Measurements from ENCODE around the gene LRRC8D. TPM values are rescaled to one million over a fixed set of nuclear protein-coding genes. Genes with fewer than 3 reads are reported as not detected.

The LRRC8D gene
- total RNA-seq, 2 donors from 2014 or later, result 8.5 to 49.6 TPM

DNA sequence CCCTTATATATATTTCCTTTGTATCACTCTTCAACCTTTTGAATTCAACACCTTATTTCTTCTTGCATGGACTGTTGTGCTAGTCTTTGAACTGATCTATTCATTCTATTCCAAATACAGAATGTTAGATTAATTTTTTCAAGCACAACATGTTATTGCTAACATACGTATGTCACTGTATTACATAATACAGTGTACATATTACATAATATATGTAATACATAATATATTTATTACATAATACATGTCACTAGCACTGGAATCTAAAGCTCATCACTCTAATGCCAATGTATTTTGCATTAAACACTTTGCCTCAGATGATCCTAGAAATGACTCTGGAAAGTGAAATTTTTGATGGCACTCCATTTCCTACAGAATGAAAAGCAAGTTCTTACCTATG lies 59.8 kb downstream of the LRRC8D start:
- 93% methylated on average over 1 of the region's 1 CpG for WGBS
- Histone ChIP-seq H3K9me3 (no peaks in the 10 kb centered on the region), H3K27ac (no peak overlapping the region), H3K36me3 (no peaks in the 10 kb centered on the region), H3K4me3 (no peak overlapping the region), H3K27me3 (replicated peaks; ENCODE audit: insufficient read depth) (no peaks in the 10 kb centered on the region), H3K4me1 (replicated peaks) (no peaks in the 10 kb centered on the region)
- TF ChIP-seq POLR2A (IDR thresholded peaks at IDR 0.05), result no peak
- intact Hi-C loops (cut with DNase I), result no loop called here
- no peak for DNase-seq (ENCODE audit: low spot score)

DNA sequence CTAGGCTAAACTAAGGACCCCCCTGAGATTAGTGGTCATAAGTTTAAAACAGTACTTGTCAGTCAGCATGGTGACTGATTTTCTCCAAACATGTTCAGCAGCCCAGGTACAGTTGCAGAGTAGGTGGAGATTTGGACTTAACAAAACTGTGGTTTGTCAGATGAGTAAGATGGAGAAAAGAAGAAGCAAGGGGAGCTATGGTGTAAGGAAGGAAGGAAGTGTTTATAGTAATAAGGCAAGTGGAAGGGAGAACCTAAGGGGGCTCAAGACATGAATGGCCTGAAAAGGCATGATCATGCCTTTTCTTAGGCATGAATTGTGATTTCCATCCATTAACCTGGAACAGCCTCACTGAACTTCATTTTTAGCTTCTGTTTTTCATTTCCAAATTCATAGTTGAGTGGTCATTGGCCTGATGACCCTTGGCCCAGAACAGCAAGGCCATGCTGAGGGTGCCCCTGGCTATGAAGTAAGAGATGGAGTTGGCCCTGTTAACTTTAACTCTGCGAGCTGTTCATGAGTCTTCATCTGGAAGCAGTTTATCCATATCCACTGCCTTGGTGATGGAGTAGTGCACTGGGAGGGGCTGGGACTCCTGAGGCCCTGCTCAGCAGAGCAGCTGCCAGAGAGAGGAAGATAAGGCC lies 60.7 kb downstream of the LRRC8D start:
- intact Hi-C loops (cut with DNase I), result no loop called here
- WGBS, result 94% methylated on average over 1 of the region's 1 CpG
- Histone ChIP-seq H3K36me3 (no peaks in the 10 kb centered on the region), H3K9me3 (no peaks in the 10 kb centered on the region), H3K27me3 (replicated peaks; ENCODE audit: insufficient read depth) (no peaks in the 10 kb centered on the region), H3K4me1 (replicated peaks) (no peaks in the 10 kb centered on the region), H3K4me3 (no peak overlapping the region), H3K27ac (no peak overlapping the region)
- TF ChIP-seq POLR2A (IDR thresholded peaks at IDR 0.05) (no peak), POLR2AphosphoS5 (IDR thresholded peaks at IDR 0.05) (no peak), CTCF (IDR thresholded peaks at IDR 0.05) (no peak)
- no peak for DNase-seq (ENCODE audit: low spot score)

DNA sequence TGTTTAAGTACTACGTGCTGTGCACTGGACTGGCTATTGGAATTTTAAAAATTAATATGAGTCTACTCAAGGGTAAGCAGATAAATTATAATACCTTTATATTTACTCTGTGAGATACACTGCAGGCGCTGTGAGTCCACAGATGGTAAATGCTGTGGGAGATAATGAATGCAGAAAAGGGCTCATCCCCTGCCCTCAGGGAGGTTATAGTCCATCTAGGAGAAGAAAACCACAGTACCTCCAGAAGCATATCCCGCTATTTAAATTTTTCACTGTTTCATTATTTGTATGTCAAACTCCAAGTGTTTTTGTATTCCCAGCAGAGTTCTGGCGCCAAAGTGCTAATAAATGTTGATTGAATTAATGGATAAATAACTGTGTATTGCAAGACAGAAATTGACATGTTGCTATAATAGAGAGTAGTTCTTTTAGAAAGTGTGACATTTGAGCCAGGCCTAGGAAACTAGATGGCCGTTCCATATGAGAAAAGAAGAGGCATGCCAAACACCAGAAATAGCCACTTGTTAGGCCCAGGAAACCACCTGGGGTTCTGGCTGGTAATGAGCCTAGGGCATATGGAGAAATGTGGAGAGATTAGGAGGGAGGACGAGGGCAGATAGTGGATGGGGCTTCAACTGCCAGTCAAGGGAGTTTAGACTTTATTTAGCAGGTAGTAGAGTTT lies 61.7 kb downstream of the LRRC8D start:
- Histone ChIP-seq H3K36me3 (no peaks in the 10 kb centered on the region), H3K9me3 (no peaks in the 10 kb centered on the region), H3K4me1 (replicated peaks) (no peaks in the 10 kb centered on the region), H3K27me3 (replicated peaks; ENCODE audit: insufficient read depth) (no peaks in the 10 kb centered on the region), H3K27ac (no peak overlapping the region), H3K4me3 (no peak overlapping the region)
- TF ChIP-seq POLR2AphosphoS5 (IDR thresholded peaks at IDR 0.05), result no peak
- TF ChIP-seq POLR2A (IDR thresholded peaks at IDR 0.05), result no peak
- no peak for TF ChIP-seq CTCF (IDR thresholded peaks at IDR 0.05)
- WGBS, result 97% methylated on average over 6 of the region's 6 CpGs
- intact Hi-C loops (cut with DNase I), result no loop called here
- no peak for DNase-seq (ENCODE audit: low spot score)

- Histone ChIP-seq H3K27ac (no peak overlapping the region), H3K36me3 (no peaks in the 10 kb centered on the region), H3K4me1 (replicated peaks) (no peaks in the 10 kb centered on the region), H3K27me3 (replicated peaks; ENCODE audit: insufficient read depth) (no peaks in the 10 kb centered on the region), H3K4me3 (no peak overlapping the region), H3K9me3 (no peaks in the 10 kb centered on the region)
- intact Hi-C loops (cut with DNase I), result no loop called here
- no peak for DNase-seq (ENCODE audit: low spot score)
- WGBS, result 95% methylated on average over 6 of the region's 6 CpGs
- TF ChIP-seq CTCF (IDR thresholded peaks at IDR 0.05) (no peak), POLR2A (IDR thresholded peaks at IDR 0.05) (no peak), POLR2AphosphoS5 (IDR thresholded peaks at IDR 0.05) (no peak)
These were observed 62.2 kb downstream of the LRRC8D start for GRCh38 chr1:89883030-89883379.

DNA sequence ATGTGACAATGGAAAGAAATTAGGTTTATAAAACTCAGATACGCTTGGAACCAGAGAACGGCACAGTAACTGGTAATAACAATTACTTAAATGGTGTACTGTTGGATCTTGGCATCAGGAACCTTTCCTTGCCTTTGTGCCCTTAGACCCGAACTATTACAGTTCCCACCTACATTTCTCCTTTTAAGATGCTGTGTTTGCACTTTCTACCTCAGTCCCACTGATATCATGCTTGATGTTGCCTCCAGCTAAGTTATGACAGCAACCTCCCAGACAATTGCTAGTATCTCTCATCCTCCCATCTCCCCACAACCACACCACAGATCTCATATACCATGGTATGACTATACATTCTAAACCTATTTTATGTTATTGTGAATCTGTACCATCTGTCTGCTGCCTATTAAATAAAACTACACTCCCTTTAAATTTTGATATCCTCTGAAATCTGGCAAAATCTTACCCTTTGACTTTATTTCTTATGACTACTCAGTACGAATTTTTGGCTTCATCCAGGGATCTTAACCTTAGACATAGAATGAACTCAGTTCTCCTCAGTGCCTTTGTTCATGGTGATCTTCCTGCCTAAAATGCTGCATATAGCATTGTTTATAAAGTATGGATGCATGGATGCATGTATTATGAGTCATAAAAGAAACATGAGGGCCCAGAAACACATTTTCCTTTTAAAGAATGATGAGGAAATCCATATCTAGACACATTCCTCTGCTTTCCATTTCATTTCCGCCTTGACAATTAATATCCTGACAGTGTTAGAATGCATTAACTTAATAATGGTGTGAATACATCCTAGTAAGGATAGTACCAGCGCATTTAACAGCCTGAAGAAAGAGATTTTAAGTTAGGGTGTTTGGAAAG lies 64.1 kb downstream of the LRRC8D start:
- Histone ChIP-seq H3K4me3 (no peak overlapping the region), H3K4me1 (replicated peaks) (no peaks in the 10 kb centered on the region), H3K9me3 (no peaks in the 10 kb centered on the region), H3K27me3 (replicated peaks; ENCODE audit: insufficient read depth) (no peaks in the 10 kb centered on the region), H3K27ac (no peak overlapping the region), H3K36me3 (no peaks in the 10 kb centered on the region)
- WGBS, result 92% methylated on average over 6 of the region's 6 CpGs
- no peak for DNase-seq (ENCODE audit: low spot score)
- intact Hi-C loops (cut with DNase I), result no loop called here
- TF ChIP-seq CTCF (IDR thresholded peaks at IDR 0.05) (no peak), POLR2AphosphoS5 (IDR thresholded peaks at IDR 0.05) (no peak), POLR2A (IDR thresholded peaks at IDR 0.05) (no peak)
